Measurements from ENCODE around the gene TCL1A.
"Not testable (repeated sequence)": the region's sequence is repeated elsewhere in the genome, so short reads cannot be mapped to it uniquely, and the experiment has no call there.

The TCL1A gene, protein sequence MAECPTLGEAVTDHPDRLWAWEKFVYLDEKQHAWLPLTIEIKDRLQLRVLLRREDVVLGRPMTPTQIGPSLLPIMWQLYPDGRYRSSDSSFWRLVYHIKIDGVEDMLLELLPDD

DNA sequence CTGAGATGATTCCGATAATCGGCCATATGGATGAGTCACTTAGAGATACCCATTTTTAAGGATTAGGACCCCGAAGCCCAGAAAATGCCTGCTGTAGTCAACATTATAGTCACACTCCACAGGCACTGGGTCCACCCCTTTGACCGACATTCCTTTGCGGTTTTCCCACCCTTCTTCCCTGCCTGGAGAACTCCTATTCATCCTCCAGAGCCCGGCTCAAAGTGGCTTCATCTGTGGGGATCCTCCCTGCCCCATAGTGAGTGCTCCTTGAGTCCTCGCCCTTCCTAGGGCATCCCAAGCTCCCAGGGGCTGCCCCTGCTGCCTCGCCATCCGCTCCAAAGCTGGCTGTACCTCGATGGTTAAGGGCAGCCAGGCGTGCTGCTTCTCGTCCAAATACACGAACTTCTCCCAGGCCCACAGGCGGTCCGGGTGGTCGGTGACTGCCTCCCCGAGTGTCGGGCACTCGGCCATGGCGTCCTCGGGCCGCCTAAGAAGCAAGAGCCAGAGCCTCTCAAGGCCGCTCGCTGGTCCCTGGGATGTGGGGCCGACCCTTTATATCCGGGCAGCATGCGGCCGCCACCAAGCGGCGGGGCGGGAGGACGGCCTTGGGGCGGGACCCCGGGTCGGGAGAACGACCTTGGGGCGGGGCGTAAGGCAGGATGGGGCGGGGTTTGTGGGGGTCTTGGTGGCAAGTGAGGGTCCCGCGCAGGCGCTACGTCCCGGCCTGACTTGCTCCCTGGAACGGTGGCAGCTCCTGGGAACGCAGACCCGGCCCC lies at the start of gene TCL1A:
TSS of gene TCL1A (minus strand) at position 530 of the 776 bp plus-strand sequence. CDS start at position 471, 59 bp downstream.
- DNase-seq = no peak

DNA sequence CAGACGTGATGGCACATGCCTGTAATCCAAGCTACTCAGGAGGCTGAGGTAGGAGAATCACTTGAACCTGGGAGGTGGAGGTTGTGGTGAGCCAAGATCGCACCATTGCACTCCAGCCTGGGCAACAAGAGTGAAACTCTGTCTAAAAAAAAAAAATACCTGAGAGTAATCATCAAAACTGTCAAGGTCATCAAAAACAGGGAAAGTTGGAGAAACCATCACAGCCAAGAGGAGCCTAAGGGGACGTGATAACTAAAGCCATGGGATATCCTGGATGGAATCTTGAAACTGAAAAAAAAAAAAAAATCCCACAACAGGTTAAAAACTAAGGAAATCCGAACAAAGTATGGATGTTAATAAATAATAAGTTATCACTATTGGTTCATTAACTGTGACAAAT lies 49.1 kb upstream of the TCL1A start:
- not testable (repeated sequence) for DNase-seq

DNA sequence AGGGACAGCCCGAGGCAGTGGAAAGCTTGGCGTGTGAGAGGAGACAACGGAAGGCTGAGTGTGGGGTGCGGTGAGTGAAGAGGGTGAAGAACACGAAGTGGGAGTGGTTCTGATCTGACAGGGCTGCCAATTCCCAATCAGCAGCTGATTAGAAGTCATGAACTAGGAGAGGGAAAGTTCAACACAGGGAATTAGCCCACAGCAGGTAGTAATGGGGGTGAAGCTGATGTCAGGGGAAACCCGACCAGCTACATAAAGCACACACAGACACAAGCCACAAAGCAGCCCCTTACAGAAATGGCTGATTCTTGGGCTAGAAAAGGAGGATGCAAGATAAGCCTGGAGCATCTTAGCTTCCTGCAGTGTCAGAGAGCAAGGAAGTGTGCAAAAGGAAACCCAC lies 47.5 kb upstream of the TCL1A start:
- no peak for DNase-seq

DNA sequence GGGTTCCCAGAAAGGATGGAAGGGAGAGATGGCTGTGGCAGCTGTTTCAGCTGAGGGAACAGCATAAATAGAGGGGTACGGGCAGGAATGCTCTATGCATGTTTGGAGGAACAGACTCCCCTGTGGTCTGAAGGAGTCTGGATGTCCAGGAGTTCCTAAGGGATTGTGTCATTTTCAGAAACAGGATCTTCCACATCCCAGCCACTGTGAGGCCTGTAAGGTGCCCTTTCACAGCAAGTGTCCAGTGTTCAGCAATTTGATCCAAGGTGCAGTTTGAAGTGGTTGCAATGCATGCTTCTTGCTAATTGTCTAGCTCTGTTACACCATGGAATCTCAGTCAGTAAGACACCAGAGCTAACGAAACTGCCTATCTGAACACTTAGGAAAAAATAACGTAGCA lies 46.7 kb upstream of the TCL1A start:
- DNase-seq = no peak

DNA sequence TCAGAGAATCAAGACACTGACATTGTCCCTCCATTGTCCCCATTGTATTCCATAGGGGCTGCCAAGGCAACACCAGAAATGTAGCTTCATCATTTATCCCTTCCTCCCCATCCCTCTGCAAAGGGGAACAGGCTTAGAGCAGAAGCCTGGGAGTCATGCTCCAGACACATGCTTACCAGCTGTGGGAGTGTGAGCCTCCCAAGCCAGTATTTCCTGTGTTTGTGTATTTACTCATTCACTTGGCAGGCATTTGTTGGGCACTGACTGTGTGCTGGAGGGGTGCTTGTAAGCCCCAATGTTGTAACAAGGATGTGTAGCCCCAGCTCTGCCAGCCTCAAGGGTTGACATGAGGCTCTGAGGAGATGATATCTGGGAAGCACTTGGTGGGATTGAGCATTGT lies 46.0 kb upstream of the TCL1A start:
- no peak for DNase-seq

DNA sequence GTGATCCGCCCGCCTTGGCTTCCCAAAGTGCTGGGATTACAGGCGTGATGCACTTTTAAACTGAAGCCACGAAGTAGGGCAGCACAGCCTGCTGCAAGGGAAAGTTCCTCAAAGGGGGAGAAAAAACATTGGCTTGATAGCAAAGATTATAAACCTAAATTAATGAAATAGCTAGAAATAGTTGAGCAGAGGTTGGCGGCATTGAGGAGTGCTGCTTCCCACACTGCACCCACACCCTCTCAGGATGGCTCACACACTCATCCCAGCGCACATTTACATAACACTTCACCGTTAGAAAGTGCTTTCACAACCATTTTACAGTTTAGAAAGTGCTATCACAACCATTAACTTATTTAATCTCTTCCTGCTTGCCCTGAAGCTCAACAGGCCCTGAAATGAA lies 44.4 kb upstream of the TCL1A start:
- DNase-seq = no peak

DNA sequence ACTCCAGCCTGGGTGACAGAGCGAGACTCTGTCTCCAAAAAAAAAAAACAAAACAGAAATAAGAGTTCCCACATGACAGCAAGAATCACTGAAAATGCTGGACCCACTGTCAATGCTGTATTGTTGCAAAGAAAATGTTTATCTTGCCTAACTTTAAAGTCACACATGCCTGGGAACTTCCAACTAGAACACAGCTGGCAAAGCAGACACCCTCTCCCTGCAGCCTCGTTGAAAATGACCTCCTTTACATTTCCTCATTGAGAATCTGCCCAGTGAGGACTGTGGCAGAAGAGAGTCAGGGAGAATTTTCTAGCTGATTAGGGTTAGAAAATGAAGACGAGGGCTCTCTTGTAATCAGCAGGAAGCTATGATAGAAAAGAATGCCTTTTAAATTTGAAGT lies 42.8 kb upstream of the TCL1A start:
- DNase-seq = no peak

DNA sequence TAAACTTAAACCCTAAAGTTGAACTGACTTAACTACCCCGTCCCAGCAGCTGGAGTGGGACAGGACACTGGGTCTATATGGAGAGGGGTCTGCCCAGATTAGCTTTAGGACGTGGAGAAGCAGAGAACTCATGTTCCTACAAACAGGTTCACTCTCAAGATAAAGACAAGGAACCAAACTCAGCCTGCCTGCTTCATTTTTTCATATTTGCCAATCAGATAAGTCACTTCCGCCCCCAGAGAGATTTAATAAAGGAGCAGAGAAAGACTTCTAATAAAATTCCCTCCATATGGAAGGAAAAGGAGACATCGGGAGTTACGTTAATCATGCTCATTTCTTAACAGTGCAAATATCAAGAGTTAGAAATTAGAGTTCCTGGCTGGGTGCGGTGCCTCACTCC lies 42.2 kb upstream of the TCL1A start:
- no peak for DNase-seq

DNA sequence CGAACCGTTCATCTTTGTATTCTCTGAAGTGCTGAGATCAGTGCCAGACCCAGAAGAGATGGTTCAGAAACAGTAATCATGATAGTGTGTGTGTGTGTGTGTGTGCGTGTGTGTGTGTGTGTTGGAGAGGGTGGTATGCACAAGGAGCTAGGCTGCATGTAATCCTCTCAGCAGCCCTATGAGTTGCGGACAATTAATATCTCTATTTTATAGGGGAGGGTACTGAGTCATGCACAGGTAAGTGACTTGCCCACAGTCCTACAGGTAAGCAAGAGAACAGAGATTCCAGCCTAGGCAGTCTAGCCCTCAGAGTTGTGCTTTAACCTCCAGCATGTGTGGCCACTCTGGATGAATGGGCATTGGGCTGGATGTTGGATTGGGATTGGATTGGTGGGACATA lies 27.9 kb upstream of the TCL1A start:
- no peak for DNase-seq

DNA sequence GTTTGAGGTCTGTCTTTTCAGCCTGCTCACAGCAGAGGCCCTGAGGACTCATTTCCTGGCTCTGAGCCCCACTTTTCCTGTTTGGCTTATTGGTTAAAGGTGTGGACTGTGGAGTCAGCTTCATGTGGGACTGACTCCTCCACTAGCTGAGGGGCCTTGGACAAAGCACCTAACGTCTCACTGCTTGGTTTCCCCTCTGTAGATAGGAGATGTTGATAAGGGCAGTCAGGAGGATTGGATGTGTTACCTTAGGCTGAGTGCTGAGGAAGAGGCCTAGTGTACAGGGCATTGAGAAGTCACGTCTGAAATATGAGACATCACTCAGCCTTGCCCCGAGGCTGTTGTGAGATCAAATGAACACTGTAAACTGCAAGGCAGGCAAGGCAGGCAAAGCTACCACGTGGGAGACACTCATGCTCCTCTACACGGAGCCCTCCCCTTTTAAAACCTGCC lies 27.1 kb upstream of the TCL1A start:
- no peak for DNase-seq

DNA sequence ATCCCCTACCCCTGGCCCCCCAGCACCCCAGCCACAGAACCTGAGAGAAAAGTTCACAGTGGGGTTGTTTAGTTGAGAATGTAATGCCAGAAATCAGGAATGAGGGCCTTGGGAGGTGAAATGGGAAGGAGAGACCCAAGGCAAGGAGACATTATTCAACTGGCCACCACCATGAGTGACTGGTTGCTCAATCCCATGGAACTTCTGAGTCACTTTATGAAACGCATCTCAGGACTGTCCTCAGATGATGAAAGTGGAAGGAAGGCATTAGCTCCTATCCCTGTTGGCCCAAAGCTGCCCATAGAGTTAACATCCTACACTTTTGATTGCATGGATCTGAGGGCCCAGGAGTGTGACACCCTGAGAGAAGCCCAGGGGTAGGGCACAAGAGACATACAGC lies 25.4 kb upstream of the TCL1A start:
- no peak for DNase-seq

DNA sequence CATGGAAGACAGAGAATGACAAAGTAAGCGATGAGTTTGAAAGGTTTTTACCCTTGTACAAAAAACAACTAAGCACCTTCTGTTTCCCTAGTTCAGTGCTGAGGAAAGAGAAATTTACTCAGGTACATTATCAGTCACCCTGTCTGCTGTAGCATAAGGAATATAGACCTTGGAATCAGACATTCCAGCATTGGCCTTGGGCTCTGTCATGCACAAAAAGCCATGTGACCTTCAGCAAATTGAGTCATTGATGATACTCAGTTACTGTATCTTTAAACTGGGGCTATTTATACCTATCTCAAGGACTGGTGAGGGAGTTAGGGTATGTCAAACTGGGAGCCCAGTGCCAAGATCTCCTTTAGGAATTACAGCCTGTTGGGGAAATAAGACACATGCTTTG lies 19.3 kb upstream of the TCL1A start:
- DNase-seq = no peak

DNA sequence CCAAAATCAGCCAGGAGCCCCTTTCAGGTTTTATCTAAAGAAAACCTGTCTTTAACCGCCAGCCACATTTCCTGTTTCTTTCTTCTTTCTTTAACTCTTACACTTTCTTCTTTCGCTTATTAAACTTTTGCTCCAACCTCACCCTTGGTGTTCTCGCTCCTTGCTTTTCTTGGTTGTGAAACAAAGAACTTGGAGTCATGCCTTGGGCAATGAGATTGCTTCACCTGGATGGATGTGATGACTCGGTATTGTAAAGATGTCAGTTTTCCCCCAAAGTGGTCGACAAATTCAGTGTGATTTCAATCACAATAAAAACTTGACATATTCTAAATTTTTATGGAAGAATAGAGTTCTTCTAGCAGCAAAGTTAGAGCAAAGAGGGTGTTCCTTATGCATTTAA lies 16.2 kb upstream of the TCL1A start:
- DNase-seq = no peak

DNA sequence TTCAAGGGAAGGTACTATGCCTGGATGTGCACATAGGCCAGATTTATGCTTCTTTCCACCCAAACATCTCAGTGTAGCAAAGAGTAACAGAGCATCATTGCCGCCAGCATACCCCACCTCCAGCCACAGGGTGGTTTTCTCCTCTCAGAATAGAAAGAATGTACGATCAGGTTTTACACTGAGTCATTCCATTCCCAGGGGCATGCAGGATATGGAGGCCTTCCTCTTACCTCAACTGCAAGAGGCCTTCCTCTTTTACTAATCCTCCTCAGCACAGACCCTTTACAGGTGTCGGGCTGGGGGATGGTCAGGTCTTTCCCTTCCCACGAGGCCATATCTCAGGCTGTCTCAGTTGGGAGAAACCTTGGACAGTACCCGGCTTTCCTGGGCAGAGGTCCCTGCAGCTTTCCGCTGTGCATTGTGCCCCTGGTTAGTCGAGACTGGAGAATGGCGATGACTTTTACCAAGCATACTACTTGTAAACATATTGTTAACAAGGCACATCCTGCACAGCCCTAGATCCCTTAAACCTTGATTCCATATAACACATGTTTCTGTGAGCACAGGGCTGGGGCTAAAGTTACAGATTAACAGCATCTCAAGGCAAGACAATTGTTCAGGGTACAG lies 15.6 kb upstream of the TCL1A start:
- DNase-seq = not testable (repeated sequence)

DNA sequence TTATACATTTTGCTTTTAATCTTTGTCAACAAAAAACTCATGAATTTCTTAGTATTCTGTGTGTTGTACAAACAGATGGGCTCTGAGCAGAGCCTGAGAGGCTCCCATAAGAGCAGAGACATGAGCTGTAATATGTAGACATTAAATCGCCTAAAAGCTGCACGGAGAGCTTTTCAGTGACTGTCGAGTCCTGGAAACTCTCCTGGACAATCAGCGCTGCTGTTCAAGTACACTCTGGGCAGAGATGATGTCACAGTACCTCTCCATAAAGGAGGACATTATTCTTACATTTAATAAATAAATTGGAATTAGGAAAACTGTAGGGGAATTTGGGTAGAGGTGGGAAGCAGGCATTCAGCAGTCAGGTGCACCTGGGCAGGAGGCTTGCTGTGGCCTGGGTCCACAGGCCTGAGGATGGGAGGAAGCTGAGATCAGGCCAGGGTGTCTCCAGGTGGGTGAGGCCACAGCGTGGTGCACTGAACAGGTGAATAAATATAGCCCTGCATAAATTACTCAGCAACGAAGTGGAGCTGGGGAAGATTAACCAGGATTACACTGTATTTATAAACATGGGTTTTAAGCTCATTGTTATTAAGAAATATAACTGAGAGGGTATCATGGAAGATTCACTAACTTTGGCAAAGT lies 13.3 kb upstream of the TCL1A start:
- no peak for DNase-seq

DNA sequence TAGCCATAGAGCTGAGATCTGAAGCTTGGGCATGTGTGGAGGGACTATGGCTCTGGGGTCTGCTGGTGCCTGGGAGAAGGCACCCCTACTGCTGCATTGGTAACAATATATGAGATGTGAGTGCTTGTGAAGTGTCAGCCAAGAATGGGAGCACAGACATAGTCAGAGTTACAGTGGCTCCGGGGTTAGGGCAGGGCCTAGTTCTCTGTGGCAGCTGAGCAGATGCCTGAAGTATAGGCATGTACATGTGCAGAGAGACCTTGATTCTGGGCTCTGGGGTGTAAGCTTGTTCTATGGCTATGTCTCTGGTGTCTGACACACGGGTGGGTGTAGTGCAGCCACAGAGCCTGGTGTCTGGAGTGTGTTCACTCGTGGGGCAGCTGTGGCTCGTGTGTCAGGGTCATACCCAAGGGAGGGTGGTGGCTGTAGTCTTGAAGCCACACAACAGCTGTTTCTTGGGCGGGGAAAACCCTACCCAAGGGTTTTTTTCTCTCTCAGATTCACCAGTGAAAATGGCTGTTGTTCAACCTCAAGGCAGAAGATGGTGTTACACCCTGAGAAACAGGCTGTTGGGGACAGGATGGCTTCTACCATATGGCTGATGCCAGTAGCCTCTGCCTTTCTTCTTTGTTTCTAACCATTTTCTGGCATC lies 11.9 kb upstream of the TCL1A start:
- no peak for DNase-seq

DNA sequence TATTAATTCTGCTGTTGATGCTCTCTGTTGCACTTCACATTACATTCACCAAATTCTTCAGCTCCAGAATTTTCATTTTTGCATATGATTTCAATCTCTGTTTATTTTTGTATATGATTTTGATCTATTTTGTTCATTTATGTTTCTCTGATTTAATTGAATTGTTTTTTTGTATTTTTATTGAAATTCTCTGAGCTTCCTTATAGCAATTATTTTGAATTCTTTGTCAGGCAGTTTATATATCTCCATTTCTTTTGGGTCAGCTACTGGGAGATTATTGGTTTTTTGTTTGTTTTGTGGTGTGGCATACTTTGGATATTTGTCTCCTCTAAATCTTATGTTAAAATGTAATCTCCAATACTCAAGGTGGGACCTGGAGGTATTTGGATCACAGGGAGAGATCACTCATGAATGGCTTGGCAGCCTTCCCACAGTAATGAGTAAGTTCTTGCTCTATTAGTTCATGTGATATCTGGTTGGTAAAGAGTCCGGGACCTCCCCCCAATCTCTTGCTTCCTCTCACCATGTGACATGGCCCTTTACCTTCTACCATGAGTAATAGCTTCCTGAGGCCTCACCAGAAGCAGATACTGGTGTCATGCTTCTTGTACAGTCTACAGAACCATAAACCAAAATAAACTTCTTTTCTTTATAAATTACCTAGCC lies 8.7 kb upstream of the TCL1A start:
- DNase-seq = no peak

DNA sequence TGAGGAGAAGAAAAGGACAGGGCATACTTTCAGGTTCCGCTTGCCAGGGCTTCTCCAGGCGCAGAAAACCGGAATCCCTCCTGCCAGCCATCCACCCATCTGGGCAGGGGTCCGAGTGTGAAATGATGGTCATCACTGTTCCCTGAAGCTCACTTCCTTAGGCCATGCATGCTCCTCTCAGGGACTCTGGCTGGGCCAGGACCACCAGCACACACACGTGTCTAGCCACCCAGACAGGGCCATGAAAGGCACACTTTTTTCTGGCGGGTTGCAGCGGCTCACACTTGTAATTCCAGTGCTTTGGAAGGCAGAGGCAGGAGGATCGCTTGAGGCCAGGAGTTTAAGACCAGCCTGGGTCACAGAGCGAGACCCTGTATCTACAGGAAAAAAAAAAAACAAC lies 1.5 kb downstream of the TCL1A start:
- no peak for DNase-seq

DNA sequence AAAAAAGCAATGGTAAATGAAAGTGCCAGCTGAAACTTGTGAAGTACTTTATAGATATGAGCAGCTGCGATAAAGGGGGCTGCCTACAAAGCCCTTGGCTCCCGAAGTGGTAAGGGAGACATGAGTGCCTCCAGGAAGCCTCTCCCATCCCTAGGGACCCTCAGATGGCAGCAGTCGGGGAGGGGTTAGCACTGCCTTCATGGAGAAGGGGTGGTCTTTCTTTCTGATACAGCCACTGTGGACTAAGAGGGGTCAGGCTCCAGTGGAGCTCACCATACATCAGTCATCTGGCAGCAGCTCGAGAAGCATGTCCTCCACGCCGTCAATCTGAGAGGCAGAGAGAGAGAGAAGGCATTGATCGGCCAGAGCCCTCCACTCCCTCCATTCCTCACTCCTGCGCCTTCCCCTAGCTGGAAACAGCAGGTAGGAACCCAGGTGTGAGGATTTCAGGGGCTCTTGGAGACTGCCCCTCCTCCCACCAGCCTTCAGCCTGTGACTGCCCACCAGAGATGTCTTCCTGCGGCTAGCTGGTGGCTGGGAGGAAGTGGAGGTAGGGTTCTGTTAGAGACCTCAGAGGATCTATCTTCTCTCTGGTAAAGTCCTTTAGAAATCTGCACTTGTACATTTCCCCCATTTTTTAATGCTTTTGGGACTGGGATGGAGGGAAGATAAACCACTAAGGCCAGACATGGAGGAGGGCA lies 2.3 kb downstream of the TCL1A start:
- DNase-seq = no peak

DNA sequence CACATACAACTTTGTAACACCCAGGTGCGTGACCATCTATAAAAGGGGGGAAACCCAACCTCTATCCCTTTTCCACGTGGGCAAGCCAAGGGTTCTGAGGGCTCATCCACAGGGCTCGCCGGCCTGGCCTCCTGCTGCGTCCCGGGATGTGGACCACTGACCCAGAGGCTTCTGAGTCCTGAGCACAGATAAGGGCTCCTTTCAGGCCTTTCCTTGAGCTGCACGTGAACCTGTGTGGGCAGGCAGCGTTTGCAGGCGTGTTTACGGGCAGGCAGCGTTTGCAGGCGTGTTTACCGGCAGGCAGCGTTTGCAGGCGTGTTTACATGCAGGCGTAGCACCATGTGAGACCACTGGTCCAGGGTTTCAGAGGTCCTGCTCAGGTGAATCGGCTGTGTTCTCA lies 3.8 kb downstream of the TCL1A start:
- no peak for DNase-seq

DNA sequence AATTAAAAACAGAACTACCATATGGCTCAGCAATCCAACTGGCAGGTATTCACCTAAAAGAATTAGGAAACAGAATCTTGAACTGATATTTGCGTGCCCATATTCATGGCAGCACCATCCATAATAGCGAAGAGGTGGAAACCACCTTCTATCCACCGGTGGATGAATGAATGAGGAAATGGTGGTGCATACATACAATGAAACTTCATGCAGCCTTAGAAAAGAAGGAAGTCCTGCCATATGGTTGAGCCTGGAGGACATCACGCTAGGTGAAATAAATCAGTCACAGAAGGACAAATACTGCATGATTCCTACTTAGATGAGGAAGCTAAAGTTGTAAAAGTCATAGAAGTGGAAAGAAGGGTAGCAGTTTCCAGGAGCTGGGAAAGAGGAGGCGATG lies 6.6 kb downstream of the TCL1A start:
- no peak for DNase-seq

DNA sequence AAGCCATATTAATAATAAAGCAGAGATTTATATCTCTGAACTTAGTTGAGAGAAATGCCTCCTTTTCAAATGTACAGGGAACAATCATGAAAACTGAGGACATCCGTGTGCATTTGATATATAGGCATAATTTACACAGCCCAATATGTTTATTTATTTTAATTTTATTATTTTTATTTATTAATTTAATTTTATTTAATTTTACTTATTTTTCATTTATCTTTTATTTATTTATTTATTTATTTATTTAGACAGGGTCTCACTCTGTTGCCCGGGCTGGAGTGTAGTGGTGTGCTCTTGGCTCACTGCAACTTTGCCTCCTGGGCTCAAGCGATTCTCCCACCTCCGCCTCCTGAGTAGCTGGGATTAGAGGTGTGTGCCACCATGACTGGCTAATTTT lies 8.4 kb downstream of the TCL1A start:
- no peak for DNase-seq
